AG04449 (cell line): Measurements from ENCODE around the gene PRRT1B.

Experiments
- CTCF ChIA-PET: fragments of 350-600 bp; formaldehyde crosslinking; extraction: SDS; loops from one replicate; lab custom pipeline; 2021; ENCODE audit warnings: antibody characterized with exemption; lab: Yijun Ruan, JAX
- POLR2A ChIA-PET: fragments of 400-600, 350-600 bp; formaldehyde crosslinking; extraction: SDS; loops from one replicate; lab custom pipeline; 2020; ENCODE audit warnings: antibody characterized with exemption, inconsistent platforms; lab: Yijun Ruan, JAX
- DNase-seq: peaks from one replicate; pipeline ENCODE4 v3.0.0-alpha.2; 2010; ENCODE audit warnings: low read depth, low spot score
- H3K4me3 ChIP-seq: 2 replicates; pipeline ENCODE4 v1.5.1; 2011; ENCODE audit warnings: low read depth, mild to moderate bottlenecking, control low read depth, low read length
- TF ChIP-seq, protein P1 (sequence below): IDR thresholded peaks from one replicate; pipeline ENCODE4 v1.5.1; 2011; ENCODE audit warnings: mild to moderate bottlenecking, moderate library complexity, low read length, control low read depth, inconsistent platforms; ENCODE audit not compliant: insufficient read depth; ENCODE audit errors: missing control alignments

The PRRT1B gene

DNA sequence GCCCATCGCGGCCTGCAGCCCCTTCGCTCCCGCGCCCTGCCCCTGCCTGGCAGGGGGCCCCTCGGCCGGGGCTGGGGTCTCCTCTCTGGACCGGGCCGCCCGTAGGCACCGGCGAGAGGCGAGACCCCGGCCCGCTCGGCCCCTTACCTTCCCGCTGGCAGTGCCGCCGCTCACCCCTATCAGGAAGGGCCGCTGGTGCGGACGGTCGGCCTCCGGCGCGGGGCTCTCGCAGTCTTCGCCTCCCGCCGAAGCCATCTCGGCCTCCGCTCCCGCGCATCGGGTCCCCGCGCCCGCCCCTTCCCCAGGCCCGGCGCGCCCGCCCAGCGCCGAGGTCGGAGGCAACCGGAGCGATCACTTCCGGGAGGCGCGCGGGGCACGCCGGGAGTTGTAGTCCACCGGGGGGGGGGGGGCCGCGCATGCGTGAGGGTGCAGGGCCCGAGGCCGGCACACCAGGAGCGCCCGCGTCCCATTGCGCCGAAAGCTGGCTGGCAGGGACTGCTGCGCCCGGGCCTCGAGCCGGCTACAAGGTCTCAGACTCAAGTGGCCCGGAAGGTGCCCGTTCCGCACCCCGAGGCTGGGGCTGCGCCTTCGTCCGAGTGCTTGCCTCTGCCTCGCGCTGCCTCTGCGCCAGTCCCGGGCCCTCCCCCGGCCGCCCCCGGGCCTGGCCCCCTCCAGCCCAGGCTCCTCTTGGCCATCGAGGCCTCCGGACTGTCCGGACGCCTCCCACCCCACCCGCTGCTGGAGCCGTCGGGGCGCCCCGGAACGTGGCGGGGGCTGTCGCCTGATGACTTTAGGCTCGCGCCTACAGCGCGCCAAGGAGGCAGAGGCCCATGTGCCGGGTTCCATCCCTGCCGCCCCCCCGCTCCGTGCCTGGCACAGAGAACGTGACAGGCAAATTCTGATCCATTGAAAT, 14.1 kb upstream of the PRRT1B start, which contains the start of gene UCK1:
Gene UCK1, minus strand, starts transcription at position 344 of the 913 bp plus-strand sequence. Its CDS starts 89 bp downstream, at position 255.
- no peak for DNase-seq
- TF ChIP-seq, protein P1, sequence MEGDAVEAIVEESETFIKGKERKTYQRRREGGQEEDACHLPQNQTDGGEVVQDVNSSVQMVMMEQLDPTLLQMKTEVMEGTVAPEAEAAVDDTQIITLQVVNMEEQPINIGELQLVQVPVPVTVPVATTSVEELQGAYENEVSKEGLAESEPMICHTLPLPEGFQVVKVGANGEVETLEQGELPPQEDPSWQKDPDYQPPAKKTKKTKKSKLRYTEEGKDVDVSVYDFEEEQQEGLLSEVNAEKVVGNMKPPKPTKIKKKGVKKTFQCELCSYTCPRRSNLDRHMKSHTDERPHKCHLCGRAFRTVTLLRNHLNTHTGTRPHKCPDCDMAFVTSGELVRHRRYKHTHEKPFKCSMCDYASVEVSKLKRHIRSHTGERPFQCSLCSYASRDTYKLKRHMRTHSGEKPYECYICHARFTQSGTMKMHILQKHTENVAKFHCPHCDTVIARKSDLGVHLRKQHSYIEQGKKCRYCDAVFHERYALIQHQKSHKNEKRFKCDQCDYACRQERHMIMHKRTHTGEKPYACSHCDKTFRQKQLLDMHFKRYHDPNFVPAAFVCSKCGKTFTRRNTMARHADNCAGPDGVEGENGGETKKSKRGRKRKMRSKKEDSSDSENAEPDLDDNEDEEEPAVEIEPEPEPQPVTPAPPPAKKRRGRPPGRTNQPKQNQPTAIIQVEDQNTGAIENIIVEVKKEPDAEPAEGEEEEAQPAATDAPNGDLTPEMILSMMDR = no peak
- ChIA-PET POLR2A (interaction anchor here (0.6 to 1.0 kb wide), 3 partner anchors 9 to 1493 kb away, joined by 4 read pairs; no protein-coding TSS in a partner anchor), CTCF (interaction anchor here (2.2 kb wide), 1 partner anchor 209 kb away, joined by 10 read pairs; no protein-coding TSS in a partner anchor)
- H3K4me3 ChIP-seq = peak within 1 kb of the TSS; percentile 74

DNA sequence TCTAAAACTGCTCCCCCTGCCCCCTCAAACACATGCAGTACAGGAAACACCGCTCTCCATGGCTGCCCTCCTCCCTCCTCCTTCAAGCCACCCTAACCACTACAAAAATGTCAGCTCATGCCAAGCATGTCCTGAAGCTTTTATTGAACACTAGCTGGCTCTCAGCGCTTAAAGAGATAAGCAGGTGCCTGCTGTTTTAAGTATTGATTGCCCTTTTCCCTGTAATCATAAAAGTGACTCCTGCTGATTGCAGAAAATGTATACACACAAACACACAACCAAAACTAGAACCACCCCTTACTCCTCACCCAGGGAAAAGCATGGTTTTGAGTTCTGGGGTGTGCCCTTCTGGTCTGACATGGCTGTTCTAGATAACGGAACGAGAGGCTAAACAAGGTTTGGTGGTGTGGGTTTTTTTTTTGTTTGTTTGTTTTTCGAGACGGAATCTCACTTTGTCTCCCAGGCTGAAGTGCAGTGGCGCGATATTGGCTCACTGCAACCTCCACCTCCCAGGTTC, 10.5 kb upstream of the PRRT1B start:
- ChIA-PET CTCF (no interaction called here), POLR2A (no interaction called here)
- TF ChIP-seq, protein P1 = no peak
- DNase-seq = no peak
- H3K4me3 ChIP-seq = no peak overlapping the region

DNA sequence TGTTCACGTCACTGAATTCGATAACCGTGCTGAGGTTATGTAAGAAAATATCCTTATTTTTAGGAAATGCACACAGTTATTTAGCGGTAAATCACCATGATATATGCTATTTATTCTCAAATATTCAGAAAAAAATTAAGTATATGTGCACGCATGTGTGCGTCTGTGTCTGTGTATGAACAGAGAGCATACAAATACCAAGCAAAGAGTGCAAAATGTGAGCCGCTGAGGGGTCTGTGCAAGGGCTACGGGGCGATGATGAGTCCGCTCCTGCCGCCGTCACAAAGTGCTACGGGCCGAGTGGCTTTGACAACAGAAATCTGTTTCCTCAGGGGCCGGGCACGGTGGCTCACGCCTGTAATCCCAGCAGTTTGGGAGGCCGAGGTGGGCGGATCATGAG, 7.4 kb upstream of the PRRT1B start:
- POLR2A ChIA-PET = no interaction called here
- H3K4me3 ChIP-seq = no peak overlapping the region
- no peak for DNase-seq
- CTCF ChIA-PET = interaction anchor here (1.3 kb wide), 1 partner anchor 34 kb away, joined by 3 read pairs; no protein-coding TSS in a partner anchor
- TF ChIP-seq, protein P1 = no peak

DNA sequence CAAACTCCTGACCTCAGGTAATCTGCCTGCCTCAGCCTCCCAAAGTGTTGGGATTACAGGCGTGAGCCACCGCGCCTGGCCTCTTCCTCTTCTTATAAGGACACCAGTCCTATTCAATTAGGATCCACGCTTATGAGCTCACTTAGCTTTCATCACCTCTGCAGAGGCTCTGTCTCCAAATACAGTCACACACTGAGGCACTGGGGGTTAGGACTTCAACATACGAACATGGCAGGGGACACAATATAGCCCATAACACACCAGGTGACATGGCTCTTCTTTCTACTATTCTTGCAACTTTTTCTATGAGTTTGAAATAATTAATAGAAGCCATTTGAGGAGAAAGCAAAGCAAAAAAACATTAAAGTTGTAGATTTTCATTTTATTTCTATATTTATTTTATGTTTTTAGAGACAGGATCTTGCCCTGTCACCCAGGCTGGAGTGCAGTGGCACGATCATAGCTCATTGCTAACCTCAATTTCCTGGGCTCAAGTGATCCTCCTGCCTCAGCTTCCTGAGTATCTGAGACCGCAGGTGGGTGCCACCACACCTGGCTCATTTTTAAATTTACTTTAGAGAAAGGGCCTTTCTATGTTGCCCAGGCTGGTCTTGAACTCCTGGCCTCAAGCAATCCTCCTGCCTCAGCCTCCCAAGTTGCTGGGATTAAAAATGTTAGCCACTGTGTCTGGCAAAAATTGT, 6.0 kb upstream of the PRRT1B start:
- DNase-seq = no peak
- CTCF ChIA-PET = no interaction called here
- TF ChIP-seq, protein P1 = no peak
- no peak overlapping the region for H3K4me3 ChIP-seq
- POLR2A ChIA-PET = interaction anchor here (1.3 kb wide), 1 partner anchor 8 kb away, joined by 4 read pairs; the partner anchor contains the start of gene UCK1

DNA sequence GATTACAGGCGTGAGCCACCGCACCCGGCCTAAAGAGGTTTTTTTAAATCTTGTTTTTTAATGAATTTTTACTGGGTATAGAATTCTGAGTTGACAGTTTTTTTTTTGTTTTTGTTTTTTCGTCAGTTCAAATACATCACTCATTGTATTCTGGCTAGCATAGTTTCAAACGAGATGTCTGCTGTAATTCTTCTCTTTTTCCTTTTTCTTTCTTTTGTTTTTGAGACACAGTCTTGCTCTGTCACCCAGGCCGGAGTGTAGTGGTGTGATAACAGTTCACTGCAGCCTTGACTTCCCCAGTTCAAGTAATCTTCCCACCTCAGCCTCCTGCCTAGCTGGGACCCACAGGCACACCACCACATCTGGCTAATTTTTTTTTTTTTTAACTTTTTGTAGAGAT, 2.2 kb upstream of the PRRT1B start:
- no peak overlapping the region for H3K4me3 ChIP-seq
- no peak for DNase-seq
- TF ChIP-seq, protein P1 = no peak
- CTCF ChIA-PET = interaction anchor here (1.2 kb wide), 1 partner anchor 48 kb away, joined by 3 read pairs; no protein-coding TSS in a partner anchor
- POLR2A ChIA-PET = no interaction called here
